ENCODE results near the gene PARP8.

DNA sequence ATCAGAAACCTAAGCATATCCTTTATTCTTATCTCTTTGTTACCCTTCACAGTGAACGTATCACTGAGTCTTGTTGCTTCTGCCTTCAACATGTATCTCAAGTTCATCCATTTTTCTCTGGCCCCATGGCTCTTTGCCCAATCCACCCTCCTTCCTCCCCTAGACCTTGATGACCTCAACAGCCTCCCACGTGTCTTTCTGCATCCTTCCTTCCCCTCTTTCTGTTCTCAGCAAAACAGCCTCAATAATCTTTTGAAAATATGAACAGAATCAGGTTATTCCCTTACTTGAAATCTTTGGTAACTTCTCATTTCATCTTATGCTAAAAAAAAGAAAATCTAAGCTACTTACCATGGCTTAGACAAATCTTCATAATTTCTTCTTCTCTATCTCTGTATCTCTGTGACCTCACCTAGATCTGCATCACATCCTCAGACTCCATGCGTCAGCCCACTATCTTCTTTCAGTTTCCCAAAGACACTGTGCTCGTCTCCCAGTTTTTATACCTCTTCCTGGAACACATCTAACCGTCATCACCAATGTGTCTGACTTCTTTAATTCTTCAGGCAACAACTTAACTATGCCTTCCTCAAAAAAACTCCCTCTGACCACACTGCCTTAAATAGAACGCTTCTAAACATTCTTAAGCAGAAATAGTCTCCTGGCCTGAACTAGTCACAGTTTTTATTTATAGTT, 208.0 kb downstream of the PARP8 start:
- TF ChIP-seq RAD21 (IDR thresholded peaks at IDR 0.05; ENCODE audit: low read length) (no peak), RFX5 (IDR thresholded peaks at IDR 0.05; ENCODE audit: low read depth, low read length) (no peak), POLR2A (IDR thresholded peaks at IDR 0.05; ENCODE audit: low read depth, low read length) (no peak), USF2 (IDR thresholded peaks at IDR 0.05; ENCODE audit: low read depth, low read length) (no peak), RCOR1 (IDR thresholded peaks at IDR 0.05; ENCODE audit: insufficient replicate concordance, low read length) (no peak), MAFK (IDR thresholded peaks at IDR 0.05; ENCODE audit: low read depth, low read length) (no peak)
- TF ChIP-seq, protein P1, sequence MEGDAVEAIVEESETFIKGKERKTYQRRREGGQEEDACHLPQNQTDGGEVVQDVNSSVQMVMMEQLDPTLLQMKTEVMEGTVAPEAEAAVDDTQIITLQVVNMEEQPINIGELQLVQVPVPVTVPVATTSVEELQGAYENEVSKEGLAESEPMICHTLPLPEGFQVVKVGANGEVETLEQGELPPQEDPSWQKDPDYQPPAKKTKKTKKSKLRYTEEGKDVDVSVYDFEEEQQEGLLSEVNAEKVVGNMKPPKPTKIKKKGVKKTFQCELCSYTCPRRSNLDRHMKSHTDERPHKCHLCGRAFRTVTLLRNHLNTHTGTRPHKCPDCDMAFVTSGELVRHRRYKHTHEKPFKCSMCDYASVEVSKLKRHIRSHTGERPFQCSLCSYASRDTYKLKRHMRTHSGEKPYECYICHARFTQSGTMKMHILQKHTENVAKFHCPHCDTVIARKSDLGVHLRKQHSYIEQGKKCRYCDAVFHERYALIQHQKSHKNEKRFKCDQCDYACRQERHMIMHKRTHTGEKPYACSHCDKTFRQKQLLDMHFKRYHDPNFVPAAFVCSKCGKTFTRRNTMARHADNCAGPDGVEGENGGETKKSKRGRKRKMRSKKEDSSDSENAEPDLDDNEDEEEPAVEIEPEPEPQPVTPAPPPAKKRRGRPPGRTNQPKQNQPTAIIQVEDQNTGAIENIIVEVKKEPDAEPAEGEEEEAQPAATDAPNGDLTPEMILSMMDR (conservative IDR thresholded peaks at IDR 0.05; ENCODE audit: low read depth, low read length): no peak

Measured in IMR-90 (cell line).